Measurements from ENCODE around the gene GOLGA3.

- TF ChIP-seq POLR2AphosphoS5 (IDR thresholded peaks at IDR 0.05; ENCODE audit: low read depth, low read length) (no peak), POU2F2 (IDR thresholded peaks at IDR 0.05; ENCODE audit: low read depth, low read length) (no peak), SPI1 (IDR thresholded peaks at IDR 0.05; ENCODE audit: low read depth, low read length) (no peak), POLR2A (IDR thresholded peaks at IDR 0.05; ENCODE audit: low read depth, low read length) (no peak), TAF1 (IDR thresholded peaks at IDR 0.05; ENCODE audit: low read depth, low read length) (no peak), PAX5 (IDR thresholded peaks at IDR 0.05; ENCODE audit: insufficient read depth, low read length, severe bottlenecking) (no peak)
Observed at GRCh38 chr12:132803125-132803524, 25.5 kb downstream of the GOLGA3 start.

Data from GM12891 (cell line).